Measurements from ENCODE around the gene YPEL5. TPM values are rescaled to one million over a fixed set of nuclear protein-coding genes. Genes with fewer than 3 reads are reported as not detected.

Gene YPEL5
- total RNA-seq, 1 donor from 2014 or later = 16.8 TPM

DNA sequence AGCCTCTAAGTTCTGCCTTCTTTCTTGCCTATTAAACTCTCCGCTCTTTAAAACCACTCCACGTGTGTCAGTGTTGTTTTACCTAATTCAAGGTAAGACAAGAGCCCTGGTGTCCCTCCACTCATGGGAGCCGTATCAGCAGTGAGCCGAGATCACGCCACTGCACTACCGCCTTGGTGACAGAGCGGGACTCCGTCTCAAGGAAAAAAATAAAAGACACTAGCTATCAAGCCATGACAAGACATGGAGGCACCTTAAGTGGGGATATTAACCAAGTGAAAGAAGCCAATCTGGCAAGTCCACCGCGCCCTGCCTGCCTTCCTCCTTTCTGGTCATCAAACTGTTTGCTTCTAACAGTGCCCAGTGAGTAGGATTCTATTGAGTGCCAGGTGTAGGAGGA, 44.3 kb downstream of the YPEL5 start:
- Mint-ChIP-seq H3K27ac (no peak overlapping the region), H3K27me3 (peaks cover 6% of the 10 kb centered on the region), H3K9me3 (no peaks in the 10 kb centered on the region), H3K4me3 (no peak overlapping the region), H3K36me3 (ENCODE audit: low read depth) (no peaks in the 10 kb centered on the region), H3K4me1 (peaks cover 3% of the 10 kb centered on the region)
- intact Hi-C loops (cut with micrococcal nuclease) = no loop called here
- DNase-seq = no peak

GRCh38 chr2:30191819-30192271, 45.0 kb downstream of the YPEL5 start:
- Mint-ChIP-seq H3K9me3 (no peaks in the 10 kb centered on the region), H3K4me3 (no peak overlapping the region), H3K36me3 (ENCODE audit: low read depth) (no peaks in the 10 kb centered on the region), H3K27ac (no peak overlapping the region), H3K4me1 (peaks cover 3% of the 10 kb centered on the region), H3K27me3 (peaks cover 5% of the 10 kb centered on the region)
- no peak for DNase-seq
- intact Hi-C loops (cut with micrococcal nuclease) = no loop called here

DNA sequence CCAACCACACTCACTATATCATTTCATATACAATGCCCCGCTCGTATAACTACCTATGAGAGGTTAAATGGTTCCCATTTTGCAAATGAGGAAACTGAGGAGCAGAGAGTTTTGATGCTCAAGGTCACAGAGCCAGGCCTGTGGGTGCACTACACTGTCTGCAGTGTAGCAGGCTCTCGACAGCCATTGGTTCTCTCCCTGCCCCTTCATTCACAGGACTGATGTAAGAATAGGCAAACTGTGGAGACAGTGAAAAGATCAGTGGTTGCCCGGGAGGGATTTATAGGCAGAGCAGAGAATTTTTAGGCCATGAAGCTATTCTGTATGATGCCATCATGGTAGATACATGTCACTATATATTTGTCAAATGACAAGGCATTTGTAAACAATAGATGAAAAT, 45.5 kb downstream of the YPEL5 start:
- no peak overlapping the region for H3K4me3 Mint-ChIP-seq
- intact Hi-C loops (cut with micrococcal nuclease) = no loop called here
- peaks cover 5% of the 10 kb centered on the region for H3K27me3 Mint-ChIP-seq
- H3K36me3 Mint-ChIP-seq (ENCODE audit: low read depth) = no peaks in the 10 kb centered on the region
- no peak overlapping the region for H3K27ac Mint-ChIP-seq
- H3K4me1 Mint-ChIP-seq = peaks cover 3% of the 10 kb centered on the region
- no peak for DNase-seq
- H3K9me3 Mint-ChIP-seq = no peaks in the 10 kb centered on the region

- DNase-seq = no peak
- Mint-ChIP-seq H3K36me3 (ENCODE audit: low read depth) (no peaks in the 10 kb centered on the region), H3K9me3 (no peaks in the 10 kb centered on the region), H3K27me3 (peaks cover 5% of the 10 kb centered on the region), H3K27ac (peak overlapping the region; percentile 54), H3K4me3 (no peak overlapping the region), H3K4me1 (peaks cover under 1% of the 10 kb centered on the region)
- intact Hi-C loops (cut with micrococcal nuclease) = no loop called here
Observed at GRCh38 chr2:30193104-30193681, 46.4 kb downstream of the YPEL5 start.

DNA sequence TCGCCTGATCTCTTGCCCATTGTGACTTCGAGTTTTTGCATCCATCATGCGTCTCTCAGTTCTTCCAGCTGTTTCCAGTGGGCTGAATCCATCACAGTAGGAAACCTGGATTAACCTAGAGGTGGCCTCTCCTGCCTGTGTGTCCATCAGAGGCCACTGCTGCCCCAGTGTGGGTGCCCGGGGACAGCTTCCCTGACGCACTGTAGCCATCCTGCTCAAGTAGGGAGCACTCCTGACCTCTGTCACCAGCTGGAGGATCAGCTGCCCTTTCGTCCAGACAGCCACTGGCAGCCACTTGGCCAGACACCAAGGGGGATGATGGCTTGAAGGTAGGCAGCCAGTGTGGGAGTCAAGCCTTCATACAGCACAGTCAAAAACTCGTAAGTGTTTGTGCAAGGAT, 47.6 kb downstream of the YPEL5 start:
- Mint-ChIP-seq H3K27me3 (peaks cover 4% of the 10 kb centered on the region), H3K27ac (no peak overlapping the region), H3K9me3 (no peaks in the 10 kb centered on the region), H3K36me3 (ENCODE audit: low read depth) (no peaks in the 10 kb centered on the region), H3K4me3 (no peak overlapping the region), H3K4me1 (no peaks in the 10 kb centered on the region)
- intact Hi-C loops (cut with micrococcal nuclease) = no loop called here
- no peak for DNase-seq

GRCh38 chr2:30195016-30195415, 48.2 kb downstream of the YPEL5 start:
- Mint-ChIP-seq H3K27me3 (peaks cover 4% of the 10 kb centered on the region), H3K27ac (peak overlapping the region; percentile 12), H3K4me1 (no peaks in the 10 kb centered on the region), H3K4me3 (no peak overlapping the region), H3K36me3 (ENCODE audit: low read depth) (no peaks in the 10 kb centered on the region), H3K9me3 (no peaks in the 10 kb centered on the region)
- DNase-seq = no peak
- intact Hi-C loops (cut with micrococcal nuclease) = no loop called here

DNA sequence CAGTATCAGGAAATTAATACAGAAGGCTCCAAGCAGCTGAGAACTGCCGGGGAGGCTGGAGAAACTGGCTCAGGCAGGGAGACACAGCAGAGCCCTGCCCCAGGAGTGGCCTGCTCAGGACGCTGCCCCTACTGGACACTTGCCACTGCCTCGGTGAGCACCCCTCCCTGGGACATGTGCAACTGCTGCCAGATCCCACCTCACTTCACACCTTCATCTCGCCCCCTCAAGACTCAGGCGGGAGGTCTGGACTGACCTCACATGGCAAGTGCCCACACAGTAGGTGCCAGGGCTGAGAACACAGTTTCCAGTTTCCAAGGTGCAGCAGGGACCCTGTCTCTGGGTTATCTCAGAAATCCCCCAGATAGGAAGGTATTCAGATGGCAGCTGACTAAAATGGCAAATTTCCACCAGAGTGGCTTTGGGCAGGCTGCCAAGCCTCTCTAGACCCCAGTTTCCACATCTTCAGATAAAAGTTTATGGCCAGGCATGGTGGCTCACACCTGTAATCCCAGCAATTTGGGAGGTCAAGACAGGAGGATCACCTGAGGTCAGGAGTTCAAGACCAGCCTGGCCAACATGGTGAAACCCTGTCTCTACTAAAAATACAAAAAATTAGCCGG, 50.9 kb downstream of the YPEL5 start:
- no peak for DNase-seq
- intact Hi-C loops (cut with micrococcal nuclease) = no loop called here
- Mint-ChIP-seq H3K27me3 (peaks cover 2% of the 10 kb centered on the region), H3K4me3 (no peak overlapping the region), H3K4me1 (no peaks in the 10 kb centered on the region), H3K9me3 (no peaks in the 10 kb centered on the region), H3K27ac (no peak overlapping the region), H3K36me3 (ENCODE audit: low read depth) (no peaks in the 10 kb centered on the region)

- no peak for DNase-seq
- H3K4me1 Mint-ChIP-seq = no peaks in the 10 kb centered on the region
- no peaks in the 10 kb centered on the region for H3K9me3 Mint-ChIP-seq
- H3K36me3 Mint-ChIP-seq (ENCODE audit: low read depth) = no peaks in the 10 kb centered on the region
- peaks cover 7% of the 10 kb centered on the region for H3K27me3 Mint-ChIP-seq
- H3K27ac Mint-ChIP-seq = no peak overlapping the region
- no peak overlapping the region for H3K4me3 Mint-ChIP-seq
- intact Hi-C loops (cut with micrococcal nuclease) = no loop called here
Observed at GRCh38 chr2:30201990-30202389, 55.2 kb downstream of the YPEL5 start.

DNA sequence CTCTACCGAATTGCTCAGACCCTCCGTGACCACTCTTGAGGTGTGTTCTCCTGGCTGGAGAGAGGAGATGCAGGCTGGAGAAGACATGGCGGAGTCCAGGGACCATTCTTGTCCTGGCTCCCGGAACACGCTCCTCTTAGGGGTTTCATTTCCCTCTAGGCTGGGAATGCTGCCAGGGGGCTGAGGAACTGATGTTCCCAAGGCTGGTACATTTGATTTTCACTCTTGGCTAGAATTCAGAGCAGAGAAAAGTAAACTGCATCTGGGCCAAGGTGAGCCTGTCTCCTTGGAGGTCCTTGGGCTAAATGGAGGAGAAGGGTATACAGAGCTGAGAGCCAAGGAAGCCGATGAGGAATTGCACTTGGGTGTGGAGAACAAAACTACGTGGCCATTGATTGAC, 56.3 kb downstream of the YPEL5 start:
- no peaks in the 10 kb centered on the region for H3K36me3 Mint-ChIP-seq (ENCODE audit: low read depth)
- intact Hi-C loops (cut with micrococcal nuclease) = no loop called here
- no peak for DNase-seq
- no peaks in the 10 kb centered on the region for H3K9me3 Mint-ChIP-seq
- H3K27ac Mint-ChIP-seq = no peak overlapping the region
- H3K27me3 Mint-ChIP-seq = peaks cover 7% of the 10 kb centered on the region
- H3K4me1 Mint-ChIP-seq = no peaks in the 10 kb centered on the region
- no peak overlapping the region for H3K4me3 Mint-ChIP-seq

- intact Hi-C loops (cut with micrococcal nuclease) = no loop called here
- no peaks in the 10 kb centered on the region for H3K36me3 Mint-ChIP-seq (ENCODE audit: low read depth)
- H3K27me3 Mint-ChIP-seq = peaks cover 7% of the 10 kb centered on the region
- H3K27ac Mint-ChIP-seq = no peak overlapping the region
- H3K4me3 Mint-ChIP-seq = no peak overlapping the region
- no peak for DNase-seq
- H3K9me3 Mint-ChIP-seq = no peaks in the 10 kb centered on the region
- peaks cover 10% of the 10 kb centered on the region for H3K4me1 Mint-ChIP-seq
Observed at GRCh38 chr2:30204281-30204680, 57.5 kb downstream of the YPEL5 start.

- H3K9me3 Mint-ChIP-seq = no peaks in the 10 kb centered on the region
Observed at GRCh38 chr2:30205456-30205855, 58.6 kb downstream of the YPEL5 start.

DNA sequence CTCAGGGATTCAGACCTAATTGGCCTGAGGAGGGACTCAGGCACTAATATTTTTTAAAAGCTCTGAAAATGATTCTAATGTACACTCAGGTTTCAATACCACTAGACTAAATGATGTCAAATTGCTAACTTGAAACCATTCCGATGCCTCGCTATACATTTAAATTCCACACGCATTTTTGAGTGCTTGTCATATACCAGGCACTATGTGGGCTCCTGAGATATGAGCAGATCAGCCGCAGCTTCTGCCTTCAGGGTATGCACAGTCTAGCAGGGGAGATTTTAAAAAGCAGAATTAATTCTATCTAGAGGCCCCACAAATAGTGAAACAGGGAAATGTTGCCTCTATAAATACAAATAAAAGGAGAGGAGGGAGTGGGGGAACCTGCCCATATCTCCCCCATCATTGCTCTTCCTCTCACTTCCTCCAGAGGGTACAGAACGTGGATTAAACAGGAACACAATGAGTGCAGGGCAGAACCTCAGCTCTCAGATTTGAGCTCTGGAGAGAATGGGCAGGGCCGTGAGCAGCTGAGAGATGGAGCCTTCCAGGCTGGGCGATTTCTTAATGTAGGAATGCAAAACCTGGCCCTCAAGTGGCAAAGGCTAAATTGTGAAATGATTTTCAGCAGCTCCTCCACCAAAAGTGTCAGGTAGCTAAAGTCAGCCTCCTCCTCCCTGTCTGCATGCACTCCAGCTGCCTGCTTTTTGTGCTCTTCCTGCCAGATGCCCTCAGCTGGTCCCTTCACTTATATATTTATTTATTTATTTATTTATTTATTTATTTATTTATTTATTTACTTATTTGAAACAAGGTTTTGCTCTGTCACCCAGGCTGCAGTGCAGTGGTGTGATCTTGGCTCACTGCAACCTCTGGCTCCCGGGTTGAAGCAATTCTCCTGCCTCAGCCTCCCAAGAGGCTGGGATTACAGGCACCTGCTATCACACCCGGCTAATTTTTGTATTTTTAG, 59.9 kb downstream of the YPEL5 start:
- Mint-ChIP-seq H3K4me3 (no peak overlapping the region), H3K27me3 (peaks cover 7% of the 10 kb centered on the region), H3K36me3 (ENCODE audit: low read depth) (no peaks in the 10 kb centered on the region), H3K4me1 (peaks cover 13% of the 10 kb centered on the region), H3K27ac (no peak overlapping the region), H3K9me3 (no peaks in the 10 kb centered on the region)
- DNase-seq = no peak
- intact Hi-C loops (cut with micrococcal nuclease) = no loop called here

More at GRCh38 chr2:30205456-30205855, 58.6 kb downstream of the YPEL5 start:
- peaks cover 13% of the 10 kb centered on the region for H3K4me1 Mint-ChIP-seq
- no peaks in the 10 kb centered on the region for H3K36me3 Mint-ChIP-seq (ENCODE audit: low read depth)
- DNase-seq = no peak
- peaks cover 7% of the 10 kb centered on the region for H3K27me3 Mint-ChIP-seq
- no peak overlapping the region for H3K27ac Mint-ChIP-seq
- intact Hi-C loops (cut with micrococcal nuclease) = no loop called here
- H3K4me3 Mint-ChIP-seq = no peak overlapping the region

DNA sequence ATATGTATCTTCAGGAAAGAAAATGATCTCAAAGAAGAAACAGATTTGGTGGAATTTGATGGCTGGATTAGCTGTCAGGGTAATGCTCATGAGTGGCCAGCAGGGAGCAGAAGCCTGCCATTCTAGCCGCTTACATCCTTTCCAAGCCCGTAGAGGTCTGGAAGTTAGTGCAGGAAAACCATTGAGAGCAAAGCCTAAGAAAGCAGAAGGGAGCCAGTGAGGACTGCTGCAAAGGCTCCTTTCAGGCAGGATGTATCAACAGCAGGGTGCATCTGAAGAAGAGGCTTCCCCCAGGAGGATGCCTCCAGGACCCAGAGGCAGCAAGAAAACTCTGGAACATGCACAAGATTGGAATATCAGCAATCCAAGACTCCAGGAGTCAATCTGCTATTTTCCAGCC, 61.6 kb downstream of the YPEL5 start:
- Mint-ChIP-seq H3K36me3 (ENCODE audit: low read depth) (no peaks in the 10 kb centered on the region), H3K27me3 (peaks cover 9% of the 10 kb centered on the region), H3K9me3 (no peaks in the 10 kb centered on the region), H3K4me1 (peaks cover 13% of the 10 kb centered on the region), H3K4me3 (no peak overlapping the region), H3K27ac (no peak overlapping the region)
- intact Hi-C loops (cut with micrococcal nuclease) = loop anchor here (1.0 to 2.0 kb wide), 5 partner anchors 17 to 499 kb away; partner anchors contain the start of gene LBH
- DNase-seq = peak; percentile 75

GRCh38 chr2:30209227-30209626, 62.4 kb downstream of the YPEL5 start:
- Mint-ChIP-seq H3K4me3 (peak overlapping the region; percentile 38), H3K9me3 (no peaks in the 10 kb centered on the region), H3K36me3 (ENCODE audit: low read depth) (no peaks in the 10 kb centered on the region), H3K27me3 (peaks cover 8% of the 10 kb centered on the region), H3K27ac (peak overlapping the region; percentile 0), H3K4me1 (peaks cover 13% of the 10 kb centered on the region)
- intact Hi-C loops (cut with micrococcal nuclease) = loop anchor here (2.0 kb wide), 1 partner anchor 44 kb away; no protein-coding TSS in a partner anchor
- peak; percentile 64 for DNase-seq
